Endothelial cell of umbilical vein (primary cell): ENCODE data around the gene IQGAP2. TPM values are rescaled to one million over a fixed set of nuclear protein-coding genes. Genes with fewer than 3 reads are reported as not detected.

Source experiments
- BruUV-seq: library from RNA; stranded (reverse); fragments of 400-500 nt; replicated peaks from 2 replicates; lab custom pipeline; 2021; lab: Mats Ljungman, UMichigan
- CTCF ChIA-PET: fragments of 300-600, 350-600 bp; sonication (Branson Sonifier 250); formaldehyde crosslinking; loops from one replicate; lab custom pipeline; 2021; ENCODE audit warnings: antibody characterized with exemption, inconsistent platforms; lab: Charles Lee
- POLR2A ChIA-PET: fragments of 300-600, 350-600 bp; sonication (Branson Sonifier 250); formaldehyde crosslinking; loops from one replicate; lab custom pipeline; 2021; ENCODE audit warnings: antibody characterized with exemption, inconsistent platforms; lab: Charles Lee
- DNase-seq: peaks from one replicate; pipeline ENCODE4 v3.0.0-alpha.2; 2011; ENCODE audit warnings: low read depth, low spot score
- FAIRE-seq: peaks from 2 replicates; lab custom pipeline; 2011; peaks lifted over from hg19 to GRCh38; lab: Jason Lieb, UNC
- H2AFZ ChIP-seq: 2 replicates; pipeline ENCODE4 v1.6.0; 2012; ENCODE audit warnings: low read depth, low read length, control low read depth, inconsistent platforms
- H3K27ac ChIP-seq: 2 replicates; pipeline ENCODE4 v1.5.1; 2011; ENCODE audit warnings: low read depth, mild to moderate bottlenecking, control low read depth, low read length, moderate library complexity; ENCODE audit not compliant: insufficient read depth
- H3K27me3 ChIP-seq, 2 experiments: 2 replicates each; pipeline versions ENCODE4 v1.6.0 to v1.6.1; 2011; ENCODE audit warnings: low read length in 2 of 2, mixed read lengths in 1 of 2; ENCODE audit not compliant: control insufficient read depth in 2 of 2, insufficient read depth in 2 of 2
- H3K36me3 ChIP-seq, 2 experiments: 2 replicates in 1 of 2; 3 replicates in 1 of 2; pipeline ENCODE4 v1.5.1; 2011; ENCODE audit warnings: low read length in 2 of 2, mild to moderate bottlenecking in 1 of 2, moderate library complexity in 1 of 2; ENCODE audit not compliant: control insufficient read depth in 2 of 2, insufficient read depth in 2 of 2; ENCODE audit errors: extremely low read depth in 1 of 2
- H3K4me1 ChIP-seq: 3 replicates; pipeline ENCODE4 v1.5.1; 2011; ENCODE audit warnings: mild to moderate bottlenecking, low read length; ENCODE audit not compliant: control insufficient read depth, insufficient read depth; ENCODE audit errors: extremely low read depth
- H3K4me2 ChIP-seq: 2 replicates; pipeline ENCODE4 v1.6.1; 2011; ENCODE audit warnings: low read length, control low read depth, mixed read lengths; ENCODE audit not compliant: insufficient read depth
- H3K4me3 ChIP-seq, 3 experiments: fragments of 200-600 bp in 1 of 3; sonication (generic), shearing (Covaris generic) in 1 of 3; replicated peaks in 1 of 3; 2 replicates each; pipeline ENCODE4 v1.5.1; 2011 to 2016; ENCODE audit warnings: control low read depth in 3 of 3, low read length in 3 of 3, mild to moderate bottlenecking in 2 of 3, inconsistent platforms in 1 of 3, low read depth in 1 of 3, moderate library complexity in 1 of 3; ENCODE audit not compliant: insufficient read depth in 1 of 3
- H3K79me2 ChIP-seq: 2 replicates; pipeline ENCODE4 v1.6.0; 2012; ENCODE audit warnings: low read length, inconsistent platforms; ENCODE audit not compliant: control insufficient read depth, insufficient read depth
- H3K9ac ChIP-seq: replicated peaks from 2 replicates; pipeline ENCODE3; 2011; ENCODE audit warnings: low read length, control low read depth; ENCODE audit not compliant: insufficient read depth; ENCODE audit errors: extremely low read depth
- H3K9me1 ChIP-seq: replicated peaks from 3 replicates; pipeline ENCODE4 v1.6.0; 2011; ENCODE audit warnings: mild to moderate bottlenecking, low read length; ENCODE audit not compliant: control insufficient read depth, insufficient read depth; ENCODE audit errors: extremely low read depth
- H3K9me3 ChIP-seq: replicated peaks from 2 replicates; pipeline ENCODE4 v1.5.1; 2012; ENCODE audit warnings: low read length, inconsistent platforms; ENCODE audit not compliant: control insufficient read depth, insufficient read depth
- H4K20me1 ChIP-seq: replicated peaks from 2 replicates; pipeline ENCODE3; 2011; ENCODE audit warnings: mild to moderate bottlenecking, low read length; ENCODE audit not compliant: control insufficient read depth, insufficient read depth; ENCODE audit errors: extremely low read depth
- CTCF ChIP-seq, 2 donors: IDR thresholded peaks; 1 replicate in 1 of 2; 2 replicates in 1 of 2; pipeline ENCODE4 v1.5.1; 2011; ENCODE audit warnings: low read length in 2 of 2, mild to moderate bottlenecking in 2 of 2, moderate library complexity in 2 of 2, control low read depth in 1 of 2, inconsistent platforms in 1 of 2, low read depth in 1 of 2; ENCODE audit not compliant: insufficient read depth in 1 of 2; ENCODE audit errors: extremely low read depth in 1 of 2
- EZH2 ChIP-seq: IDR thresholded peaks from 2 replicates; pipeline ENCODE4 v1.6.1; 2012; ENCODE audit warnings: borderline replicate concordance, low read depth, mild to moderate bottlenecking, moderate library complexity, low read length, inconsistent platforms; ENCODE audit not compliant: severe bottlenecking
- FOS ChIP-seq: IDR thresholded peaks from 2 replicates; pipeline ENCODE4 v1.6.1; 2011; ENCODE audit warnings: mild to moderate bottlenecking, low read length, moderate library complexity, borderline replicate concordance; ENCODE audit not compliant: insufficient read depth
- GATA2 ChIP-seq: IDR thresholded peaks from 2 replicates; pipeline ENCODE4 v1.7.0; 2011; ENCODE audit warnings: low read depth, mild to moderate bottlenecking, moderate library complexity, mixed read lengths, low read length; ENCODE audit not compliant: insufficient read length, insufficient read depth
- JUN ChIP-seq: IDR thresholded peaks from 2 replicates; pipeline ENCODE4 v1.6.1; 2011; ENCODE audit warnings: borderline replicate concordance, low read depth; ENCODE audit not compliant: insufficient read length, insufficient read depth
- MAX ChIP-seq: IDR thresholded peaks from 2 replicates; pipeline ENCODE4 v1.6.1; 2011; ENCODE audit not compliant: insufficient read depth, insufficient read length
- MYC ChIP-seq: IDR thresholded peaks from one replicate; pipeline ENCODE4 v1.6.1; 2011; ENCODE audit warnings: mild to moderate bottlenecking, low read depth, low read length
- POLR2A ChIP-seq: IDR thresholded peaks from 2 replicates; pipeline ENCODE4 v1.6.1; 2012; ENCODE audit warnings: low read depth, mild to moderate bottlenecking, control low read depth, low read length
- POLR2AphosphoS5 ChIP-seq: IDR thresholded peaks from 2 replicates; pipeline ENCODE4 v1.6.1; 2012; ENCODE audit warnings: low read depth, mild to moderate bottlenecking, control low read depth, low read length, moderate library complexity; ENCODE audit not compliant: insufficient read depth
- dilution Hi-C: fragments of 300-500 bp; cut with MboI; formaldehyde crosslinking; loops from one replicate; pipeline ENCODE4 v1.15.0; 2019; ENCODE audit warnings: low sequenced_read_pairs; ENCODE audit not compliant: extremely low pct_ligation_motif_present
- intact Hi-C: fragments of 100-400 bp; cut with micrococcal nuclease; formaldehyde crosslinking; loops from one replicate; pipeline ENCODE4 v1.10.0; 2022
- polyA plus RNA-seq, 4 experiments: library from polyadenylated mRNA; depleted of rRNA in 3 of 4; stranded (reverse) in 3 of 4; unstranded in 1 of 4; fragments of >200 nt; gene quantifications; 2 replicates each; pipeline versions ENCODE4 v1.2.1 to v1.2.3, GENCODE V29; 2011 to 2012; ENCODE audit warnings: missing spikeins in 1 of 4
- total RNA-seq: library from RNA; stranded (reverse); gene quantifications from 2 replicates; pipeline ENCODE4 v1.2.3, GENCODE V29; 2021

Gene IQGAP2
- total and polyA plus RNA-seq, 2 donors (not counting 3 experiments of a cell fraction or from before 2014, with no cell fraction given) = 4.5 to 4.7 TPM

GRCh38 chr5:76571559-76571958 is 168.5 kb downstream of the IQGAP2 start:
- H3K36me3 ChIP-seq = no peaks in the 10 kb centered on the region
- TF ChIP-seq MAX = no peak
- no peak for TF ChIP-seq POLR2A
- no peak for TF ChIP-seq JUN
- TF ChIP-seq EZH2 = no peak
- TF ChIP-seq FOS = no peak
- no peak for TF ChIP-seq GATA2
- no peak for TF ChIP-seq POLR2AphosphoS5
- TF ChIP-seq CTCF (IDR thresholded peaks at IDR 0.05; ENCODE audit: extremely low read depth in 1 of 2, insufficient read depth in 1 of 2, low read depth in 1 of 2, low read length in 2 of 2) = no peak
- TF ChIP-seq MYC = no peak
- dilution Hi-C loops (no loop called here), intact Hi-C loops (no loop called here)
- peaks cover 2 to 6% of the 10 kb centered on the region in 2 experiments for H3K27me3 ChIP-seq
- H3K79me2 ChIP-seq = no peaks in the 10 kb centered on the region
- H3K27ac ChIP-seq = no peak overlapping the region
- no peak overlapping the region for H2AFZ ChIP-seq
- ChIA-PET CTCF (interaction anchor here (1.0 to 2.0 kb wide), 2 partner anchors 9 to 12 kb away, joined by 4 to 11 read pairs; no protein-coding TSS in a partner anchor), POLR2A (no interaction called here)
- H3K4me3 ChIP-seq = no peak overlapping the region
- FAIRE-seq (no peak), DNase-seq (no peak)
- BruUV-seq = no TSS peak
- H3K9me1 ChIP-seq = no peaks in the 10 kb centered on the region
- no peak overlapping the region for H3K4me2 ChIP-seq
- H3K9ac ChIP-seq = no peak overlapping the region
- no peaks in the 10 kb centered on the region for H3K4me1 ChIP-seq
- H3K9me3 ChIP-seq = no peaks in the 10 kb centered on the region
- H4K20me1 ChIP-seq = no peaks in the 10 kb centered on the region
